Activated naive CD8-positive, alpha-beta T cell (primary cell): ENCODE results near the gene EXOC3L4.

Experiments
- H3K27ac Mint-ChIP-seq: one replicate; pipeline ENCODE4 v1.8.0; 2021; ENCODE audit warnings: mixed read lengths
- H3K27me3 Mint-ChIP-seq: one replicate; pipeline ENCODE4 v1.8.0; 2021; ENCODE audit warnings: mixed read lengths
- H3K36me3 Mint-ChIP-seq: one replicate; pipeline ENCODE4 v1.8.0; 2021; ENCODE audit warnings: mixed read lengths
- H3K4me1 Mint-ChIP-seq: one replicate; pipeline ENCODE4 v1.8.0; 2021; ENCODE audit warnings: low read depth, mixed read lengths
- H3K4me3 Mint-ChIP-seq: one replicate; pipeline ENCODE4 v1.8.0; 2021; ENCODE audit warnings: mild to moderate bottlenecking, mixed read lengths
- H3K9me3 Mint-ChIP-seq: one replicate; pipeline ENCODE4 v1.8.0; 2021; ENCODE audit warnings: low read depth, mixed read lengths

Gene EXOC3L4

GRCh38 chr14:103126873-103127304 lies 32.4 kb downstream of the EXOC3L4 start:
- no peak overlapping the region for H3K4me3 Mint-ChIP-seq
- no peaks in the 10 kb centered on the region for H3K9me3 Mint-ChIP-seq
- H3K4me1 Mint-ChIP-seq = no peaks in the 10 kb centered on the region
- H3K27ac Mint-ChIP-seq = no peak overlapping the region
- H3K27me3 Mint-ChIP-seq = peaks cover 1% of the 10 kb centered on the region
- no peaks in the 10 kb centered on the region for H3K36me3 Mint-ChIP-seq

DNA sequence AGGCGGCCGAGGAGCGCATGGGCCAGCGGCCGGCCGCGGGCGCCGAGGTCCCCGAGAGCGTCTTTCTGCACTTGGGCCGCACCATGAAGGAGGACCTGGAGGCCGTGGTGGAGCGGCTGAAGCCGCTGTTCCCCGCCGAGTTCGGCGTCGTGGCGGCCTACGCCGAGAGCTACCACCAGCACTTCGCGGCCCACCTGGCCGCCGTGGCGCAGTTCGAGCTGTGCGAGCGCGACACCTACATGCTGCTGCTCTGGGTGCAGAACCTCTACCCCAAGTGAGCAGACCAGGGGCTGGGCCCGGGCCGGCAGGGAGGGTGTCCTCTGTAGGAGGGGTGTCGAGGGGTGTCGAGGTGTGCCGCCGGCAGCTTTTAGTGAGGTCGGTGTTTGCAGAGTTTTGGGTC lies 32.8 kb downstream of the EXOC3L4 start:
- no peaks in the 10 kb centered on the region for H3K9me3 Mint-ChIP-seq
- H3K4me3 Mint-ChIP-seq = no peak overlapping the region
- H3K4me1 Mint-ChIP-seq = no peaks in the 10 kb centered on the region
- H3K36me3 Mint-ChIP-seq = no peaks in the 10 kb centered on the region
- H3K27me3 Mint-ChIP-seq = peaks cover 1% of the 10 kb centered on the region
- no peak overlapping the region for H3K27ac Mint-ChIP-seq

- Mint-ChIP-seq H3K36me3 (no peaks in the 10 kb centered on the region), H3K27ac (no peak overlapping the region)
Measured at GRCh38 chr14:103127861-103128598, 33.5 kb downstream of the EXOC3L4 start.

GRCh38 chr14:103128631-103129300 lies 34.2 kb downstream of the EXOC3L4 start:
- no peak overlapping the region for H3K27ac Mint-ChIP-seq
- H3K27me3 Mint-ChIP-seq = peaks cover 1% of the 10 kb centered on the region
- no peaks in the 10 kb centered on the region for H3K4me1 Mint-ChIP-seq
- no peak overlapping the region for H3K4me3 Mint-ChIP-seq
- no peaks in the 10 kb centered on the region for H3K36me3 Mint-ChIP-seq
- no peaks in the 10 kb centered on the region for H3K9me3 Mint-ChIP-seq

More at GRCh38 chr14:103127861-103128598, 33.5 kb downstream of the EXOC3L4 start:
- Mint-ChIP-seq H3K4me1 (no peaks in the 10 kb centered on the region), H3K27me3 (peaks cover 1% of the 10 kb centered on the region), H3K4me3 (no peak overlapping the region), H3K9me3 (no peaks in the 10 kb centered on the region)

GRCh38 chr14:103129301-103130016 lies 34.9 kb downstream of the EXOC3L4 start:
- Mint-ChIP-seq H3K27me3 (no peaks in the 10 kb centered on the region), H3K36me3 (no peaks in the 10 kb centered on the region), H3K4me1 (no peaks in the 10 kb centered on the region), H3K27ac (no peak overlapping the region), H3K9me3 (no peaks in the 10 kb centered on the region), H3K4me3 (no peak overlapping the region)

DNA sequence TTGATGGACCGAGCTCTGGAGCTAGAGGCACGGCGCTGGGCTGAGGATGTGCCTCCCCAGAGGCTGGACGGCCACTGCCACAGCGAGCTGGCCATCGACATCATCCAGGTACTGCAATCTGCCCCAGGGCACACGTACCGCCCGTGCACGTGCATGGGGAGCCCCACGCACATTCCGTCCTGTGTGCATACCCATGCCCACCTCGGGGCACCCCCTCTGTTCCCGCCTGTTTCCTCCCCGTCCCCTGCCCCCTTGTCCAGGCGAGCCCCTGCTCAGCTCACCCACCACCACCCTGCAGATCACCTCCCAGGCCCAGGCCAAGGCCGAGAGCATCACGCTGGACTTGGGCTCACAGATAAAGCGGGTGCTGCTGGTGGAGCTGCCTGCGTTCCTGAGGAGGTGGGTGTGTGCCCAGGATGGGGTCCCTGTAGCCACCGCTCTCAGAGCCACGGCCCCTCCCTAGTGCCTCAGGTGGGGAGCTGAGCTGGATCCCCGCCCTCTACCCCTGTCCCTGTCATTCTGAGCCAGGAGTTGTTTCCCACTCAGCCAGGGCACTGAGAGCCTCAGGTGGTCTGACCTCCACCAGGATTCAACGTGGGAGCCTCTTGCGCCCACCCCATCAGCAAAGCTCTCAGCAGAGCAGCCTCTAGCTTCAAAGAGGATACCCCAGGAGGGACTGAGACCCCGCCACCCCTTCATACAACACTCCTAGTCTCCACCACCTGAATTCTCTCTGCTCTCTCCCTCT lies 35.7 kb downstream of the EXOC3L4 start:
- no peaks in the 10 kb centered on the region for H3K4me1 Mint-ChIP-seq
- no peak overlapping the region for H3K4me3 Mint-ChIP-seq
- H3K9me3 Mint-ChIP-seq = no peaks in the 10 kb centered on the region
- no peak overlapping the region for H3K27ac Mint-ChIP-seq
- no peaks in the 10 kb centered on the region for H3K27me3 Mint-ChIP-seq
- no peaks in the 10 kb centered on the region for H3K36me3 Mint-ChIP-seq

- Mint-ChIP-seq H3K27ac (no peak overlapping the region), H3K27me3 (no peaks in the 10 kb centered on the region), H3K36me3 (no peaks in the 10 kb centered on the region), H3K4me1 (no peaks in the 10 kb centered on the region), H3K4me3 (no peak overlapping the region), H3K9me3 (no peaks in the 10 kb centered on the region)
Measured at GRCh38 chr14:103130965-103131364, 36.4 kb downstream of the EXOC3L4 start.

DNA sequence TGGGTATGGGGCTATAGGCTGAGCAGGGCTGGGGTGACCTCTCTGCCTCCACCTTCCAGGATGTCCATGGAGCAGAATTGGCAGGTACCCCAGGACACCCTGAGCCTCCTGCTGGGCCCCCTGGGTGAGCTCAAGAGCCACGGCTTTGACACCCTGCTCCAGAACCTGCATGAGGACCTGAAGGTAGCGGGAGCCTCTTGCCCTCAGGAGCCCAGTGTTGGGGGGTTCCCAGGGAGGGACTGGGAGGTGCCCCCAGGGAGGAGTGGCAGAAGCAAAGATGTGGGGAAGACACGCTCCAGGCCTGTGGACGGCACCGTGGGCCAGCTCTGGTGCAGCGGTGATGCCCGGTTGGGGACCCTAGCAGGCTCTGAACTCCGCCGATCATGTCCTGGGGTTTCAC lies 37.1 kb downstream of the EXOC3L4 start:
- no peaks in the 10 kb centered on the region for H3K9me3 Mint-ChIP-seq

GRCh38 chr14:103132381-103133209 lies 38.1 kb downstream of the EXOC3L4 start:
- no peaks in the 10 kb centered on the region for H3K27me3 Mint-ChIP-seq
- H3K4me3 Mint-ChIP-seq = no peak overlapping the region
- no peak overlapping the region for H3K27ac Mint-ChIP-seq
- H3K9me3 Mint-ChIP-seq = no peaks in the 10 kb centered on the region
- H3K36me3 Mint-ChIP-seq = no peaks in the 10 kb centered on the region
- no peaks in the 10 kb centered on the region for H3K4me1 Mint-ChIP-seq

More for the DNA sequence above, 37.1 kb downstream of the EXOC3L4 start:
- Mint-ChIP-seq H3K27me3 (no peaks in the 10 kb centered on the region), H3K4me3 (no peak overlapping the region), H3K27ac (no peak overlapping the region), H3K4me1 (no peaks in the 10 kb centered on the region), H3K36me3 (no peaks in the 10 kb centered on the region)

GRCh38 chr14:103133210-103134140 lies 39.0 kb downstream of the EXOC3L4 start:
- no peak overlapping the region for H3K27ac Mint-ChIP-seq
- H3K9me3 Mint-ChIP-seq = no peaks in the 10 kb centered on the region
- no peaks in the 10 kb centered on the region for H3K4me1 Mint-ChIP-seq
- H3K36me3 Mint-ChIP-seq = no peaks in the 10 kb centered on the region
- no peaks in the 10 kb centered on the region for H3K27me3 Mint-ChIP-seq
- H3K4me3 Mint-ChIP-seq = no peak overlapping the region

GRCh38 chr14:103134405-103134804 lies 39.9 kb downstream of the EXOC3L4 start:
- Mint-ChIP-seq H3K4me3 (no peak overlapping the region), H3K36me3 (no peaks in the 10 kb centered on the region), H3K4me1 (no peaks in the 10 kb centered on the region), H3K27me3 (no peaks in the 10 kb centered on the region), H3K9me3 (no peaks in the 10 kb centered on the region), H3K27ac (no peak overlapping the region)

DNA sequence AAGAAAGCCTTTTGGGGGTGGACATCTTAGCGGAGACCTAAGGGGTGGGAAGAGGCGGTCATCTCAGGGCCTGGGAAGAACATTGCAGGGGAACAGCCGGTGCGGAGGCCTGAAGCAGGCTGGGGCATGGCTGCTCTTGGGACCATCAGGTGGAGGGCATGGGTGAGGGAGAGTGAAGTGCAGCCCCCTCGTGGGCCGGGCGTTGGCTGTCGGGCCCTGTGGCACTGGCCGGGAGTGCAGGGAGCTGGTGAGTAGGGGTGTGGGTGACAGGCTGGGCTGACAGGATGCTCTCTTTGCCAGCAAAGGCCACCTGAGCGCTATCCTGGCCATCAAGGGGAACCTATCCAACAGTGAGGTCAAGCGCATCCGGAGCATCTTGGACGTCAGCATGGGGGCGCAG lies 40.4 kb downstream of the EXOC3L4 start:
- no peak overlapping the region for H3K4me3 Mint-ChIP-seq
- H3K27ac Mint-ChIP-seq = no peak overlapping the region
- no peaks in the 10 kb centered on the region for H3K9me3 Mint-ChIP-seq
- H3K4me1 Mint-ChIP-seq = no peaks in the 10 kb centered on the region
- H3K27me3 Mint-ChIP-seq = no peaks in the 10 kb centered on the region
- no peaks in the 10 kb centered on the region for H3K36me3 Mint-ChIP-seq
